MCF 10A (cell line): Measurements from ENCODE around the gene ASGR1. TPM values are rescaled to one million over a fixed set of nuclear protein-coding genes. Genes with fewer than 3 reads are reported as not detected.

Source experiments
- BruUV-seq: library from RNA; stranded (reverse); fragments of 400-500 nt; replicated peaks from 2 replicates; lab custom pipeline; 2021; lab: Mats Ljungman, UMichigan
- CTCF ChIA-PET: fragments of 300-600 bp; sonication (Branson Sonifier 250); formaldehyde crosslinking; extraction: SDS; loops from one replicate; lab custom pipeline; 2021; ENCODE audit warnings: antibody characterized with exemption, inconsistent platforms; lab: Yijun Ruan, JAX
- POLR2A ChIA-PET: fragments of 300-600, 350-650 bp; sonication (Branson Sonifier 250); formaldehyde crosslinking; extraction: SDS; loops from one replicate; lab custom pipeline; 2020; ENCODE audit warnings: antibody characterized with exemption, inconsistent platforms; lab: Yijun Ruan, JAX
- DNase-seq: peaks from one replicate; pipeline ENCODE4 v3.0.0-alpha.2; 2018; ENCODE audit not compliant: unreplicated experiment
- H3K27ac Mint-ChIP-seq: one replicate; pipeline ENCODE4 v1.8.0; 2022; ENCODE audit warnings: mild to moderate bottlenecking, low read depth, mixed read lengths; ENCODE audit not compliant: unreplicated experiment
- H3K27me3 Mint-ChIP-seq: one replicate; pipeline ENCODE4 v1.8.0; 2022; ENCODE audit warnings: mixed read lengths; ENCODE audit not compliant: insufficient read depth, unreplicated experiment
- H3K36me3 Mint-ChIP-seq: one replicate; pipeline ENCODE4 v1.8.0; 2022; ENCODE audit warnings: mild to moderate bottlenecking, moderate library complexity, mixed read lengths; ENCODE audit not compliant: insufficient read depth, unreplicated experiment
- H3K4me1 Mint-ChIP-seq: one replicate; pipeline ENCODE4 v1.8.0; 2022; ENCODE audit warnings: mixed read lengths; ENCODE audit not compliant: insufficient read depth, unreplicated experiment
- H3K4me3 Mint-ChIP-seq: one replicate; pipeline ENCODE4 v1.8.0; 2022; ENCODE audit warnings: mild to moderate bottlenecking, moderate library complexity, mixed read lengths; ENCODE audit not compliant: unreplicated experiment
- H3K9me3 Mint-ChIP-seq: one replicate; pipeline ENCODE4 v1.8.0; 2022; ENCODE audit warnings: mixed read lengths; ENCODE audit not compliant: unreplicated experiment
- intact Hi-C: fragments of 100-400 bp; cut with micrococcal nuclease; formaldehyde crosslinking; loops from 2 replicates; pipeline ENCODE4 v1.14.1; 2022
- total RNA-seq: library from RNA; stranded (reverse); gene quantifications from 2 replicates; pipeline ENCODE4 v1.2.3, GENCODE V29; 2022
- TF ChIP-seq, protein P1 (sequence below): fragments of 200-600 bp; IDR thresholded peaks from one replicate; pipeline ENCODE4 v1.8.0; 2022; ENCODE audit warnings: antibody characterized with exemption, mild to moderate bottlenecking; ENCODE audit not compliant: unreplicated experiment

ASGR1 gene
- total RNA-seq, 1 experiment from 2014 or later, result 0.37 TPM

DNA sequence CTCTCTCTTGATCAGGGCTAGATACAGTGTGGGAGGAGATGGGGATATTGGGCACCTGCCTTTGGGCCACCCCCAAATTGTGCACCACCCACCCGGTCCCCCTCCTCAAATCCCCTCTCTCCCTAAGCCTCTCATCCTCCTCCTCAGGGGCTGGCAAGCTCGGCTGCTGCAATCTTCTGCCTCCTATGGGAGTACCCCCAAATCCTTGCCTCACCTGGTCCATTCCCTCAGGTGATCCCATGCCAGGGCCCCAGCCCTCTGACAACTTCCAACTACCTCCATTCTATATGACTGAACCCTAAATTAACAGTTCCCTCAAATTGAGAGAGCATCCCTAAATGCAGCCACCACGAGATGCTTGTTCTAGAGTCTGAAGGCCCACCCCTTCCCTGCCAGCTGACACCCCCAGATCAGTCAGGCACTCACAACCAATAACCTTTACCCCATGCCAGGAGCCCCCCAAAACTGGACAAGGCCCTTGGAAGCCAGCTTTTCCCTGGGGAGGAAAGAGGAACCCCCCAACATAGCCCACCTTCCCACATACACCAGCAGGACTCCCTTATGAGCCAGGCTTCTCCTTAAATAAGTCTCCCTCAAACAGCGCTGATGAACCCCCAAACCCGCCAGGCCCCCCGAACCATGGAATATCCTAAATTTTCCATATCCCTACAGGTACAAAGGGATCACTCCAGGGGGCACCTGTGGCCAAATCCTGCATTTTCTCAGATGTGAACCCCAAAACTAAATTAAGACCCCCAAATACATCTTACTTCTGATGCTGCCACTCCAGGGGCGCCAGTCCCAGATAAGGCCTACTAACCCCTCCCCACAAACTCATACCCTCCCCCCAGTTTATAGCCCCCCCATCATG lies 37.3 kb upstream of the ASGR1 start:
- CTCF ChIA-PET, result no interaction called here
- POLR2A ChIA-PET, result interaction anchor here (0.5 kb wide), 1 partner anchor 34 kb away, joined by 3 read pairs; no protein-coding TSS in a partner anchor
- H3K27me3 Mint-ChIP-seq, result no peaks in the 10 kb centered on the region

DNA sequence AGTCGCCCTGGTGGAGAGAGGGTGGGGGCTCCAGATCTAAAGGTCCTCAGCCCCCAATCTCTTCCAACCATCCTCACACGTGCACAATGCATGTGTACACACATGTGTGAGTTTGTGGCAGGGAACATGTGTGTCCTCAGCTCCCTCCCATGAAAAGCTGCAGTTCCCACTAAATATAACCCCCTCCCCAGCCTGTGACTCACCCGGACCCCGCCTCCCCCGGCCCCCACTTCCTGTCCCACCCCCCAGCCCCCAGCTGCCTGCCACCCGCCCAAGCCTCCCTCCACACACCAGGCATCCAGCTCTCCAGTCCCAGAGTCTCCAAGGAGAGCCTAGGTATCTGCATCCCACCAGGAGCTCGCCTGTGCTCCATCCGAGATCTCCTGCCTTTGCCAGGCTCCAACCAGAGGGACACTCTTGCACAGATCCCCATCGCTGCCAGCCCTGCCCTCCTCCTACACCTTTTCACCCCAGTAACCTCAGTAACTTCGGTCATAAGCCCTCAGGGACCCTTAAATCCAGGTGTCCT lies 36.5 kb upstream of the ASGR1 start:
- POLR2A ChIA-PET, result interaction anchor here (0.5 kb wide), 1 partner anchor 33 kb away, joined by 3 read pairs; no protein-coding TSS in a partner anchor
- Mint-ChIP-seq H3K9me3 (no peaks in the 10 kb centered on the region), H3K36me3 (peaks cover 28% of the 10 kb centered on the region), H3K27me3 (no peaks in the 10 kb centered on the region), H3K4me3 (no peak overlapping the region), H3K4me1 (peaks cover 33% of the 10 kb centered on the region), H3K27ac (no peak overlapping the region)
- intact Hi-C loops, result no loop called here
- no peak for DNase-seq
- BruUV-seq, result no TSS peak
- CTCF ChIA-PET, result no interaction called here
- TF ChIP-seq, protein P1, sequence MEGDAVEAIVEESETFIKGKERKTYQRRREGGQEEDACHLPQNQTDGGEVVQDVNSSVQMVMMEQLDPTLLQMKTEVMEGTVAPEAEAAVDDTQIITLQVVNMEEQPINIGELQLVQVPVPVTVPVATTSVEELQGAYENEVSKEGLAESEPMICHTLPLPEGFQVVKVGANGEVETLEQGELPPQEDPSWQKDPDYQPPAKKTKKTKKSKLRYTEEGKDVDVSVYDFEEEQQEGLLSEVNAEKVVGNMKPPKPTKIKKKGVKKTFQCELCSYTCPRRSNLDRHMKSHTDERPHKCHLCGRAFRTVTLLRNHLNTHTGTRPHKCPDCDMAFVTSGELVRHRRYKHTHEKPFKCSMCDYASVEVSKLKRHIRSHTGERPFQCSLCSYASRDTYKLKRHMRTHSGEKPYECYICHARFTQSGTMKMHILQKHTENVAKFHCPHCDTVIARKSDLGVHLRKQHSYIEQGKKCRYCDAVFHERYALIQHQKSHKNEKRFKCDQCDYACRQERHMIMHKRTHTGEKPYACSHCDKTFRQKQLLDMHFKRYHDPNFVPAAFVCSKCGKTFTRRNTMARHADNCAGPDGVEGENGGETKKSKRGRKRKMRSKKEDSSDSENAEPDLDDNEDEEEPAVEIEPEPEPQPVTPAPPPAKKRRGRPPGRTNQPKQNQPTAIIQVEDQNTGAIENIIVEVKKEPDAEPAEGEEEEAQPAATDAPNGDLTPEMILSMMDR, result no peak

More for the DNA sequence above, 37.3 kb upstream of the ASGR1 start:
- Mint-ChIP-seq H3K9me3 (no peaks in the 10 kb centered on the region), H3K4me1 (peaks cover 41% of the 10 kb centered on the region), H3K36me3 (peaks cover 35% of the 10 kb centered on the region), H3K4me3 (peak overlapping the region; percentile 22), H3K27ac (no peak overlapping the region)
- TF ChIP-seq, protein P1, result no peak
- no peak for DNase-seq
- no TSS peak for BruUV-seq
- intact Hi-C loops, result no loop called here

DNA sequence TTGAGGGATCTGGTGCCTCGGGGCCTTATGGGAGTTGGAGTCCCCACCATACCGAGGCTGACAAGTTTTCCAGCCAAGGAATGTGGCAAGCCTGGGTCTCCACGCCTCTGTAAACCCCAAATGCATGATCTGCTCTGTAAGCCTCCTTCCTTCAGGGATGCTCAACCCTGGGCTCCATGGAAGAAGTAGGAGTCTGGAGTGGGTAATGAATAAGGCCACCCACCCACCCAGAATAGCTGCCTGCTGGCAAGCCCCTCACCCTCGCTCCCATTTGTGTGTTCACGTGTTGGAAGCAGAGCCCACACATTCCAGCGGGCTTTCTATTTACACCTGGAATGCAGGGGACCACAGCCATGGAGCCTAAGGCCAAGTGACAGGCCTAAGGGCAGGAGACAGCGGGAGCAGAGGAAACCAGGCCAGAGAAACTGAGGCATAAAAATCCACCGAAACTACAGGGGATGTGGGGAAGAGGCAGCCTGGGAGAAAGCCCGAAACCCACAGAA lies 36.0 kb upstream of the ASGR1 start:
- BruUV-seq, result no TSS peak
- POLR2A ChIA-PET, result interaction anchor here (1.5 kb wide), 1 partner anchor 19 kb away, joined by 5 read pairs; the partner anchor contains the start of gene DVL2

More for the DNA sequence above, 36.0 kb upstream of the ASGR1 start:
- no peaks in the 10 kb centered on the region for H3K27me3 Mint-ChIP-seq
- H3K9me3 Mint-ChIP-seq, result no peaks in the 10 kb centered on the region
- TF ChIP-seq, protein P1, result no peak
- H3K27ac Mint-ChIP-seq, result no peak overlapping the region
- intact Hi-C loops, result no loop called here
- peak overlapping the region; percentile 75 for H3K4me3 Mint-ChIP-seq
- H3K4me1 Mint-ChIP-seq, result peaks cover 28% of the 10 kb centered on the region
- CTCF ChIA-PET, result interaction anchor here (0.7 kb wide), 1 partner anchor 170 kb away, joined by 3 read pairs; no protein-coding TSS in a partner anchor
- DNase-seq, result no peak
- peaks cover 22% of the 10 kb centered on the region for H3K36me3 Mint-ChIP-seq
